ENCODE measurements around the gene SIM1. TPM values are rescaled to one million over a fixed set of nuclear protein-coding genes. Genes with fewer than 3 reads are reported as not detected.

SIM1 gene
- total RNA-seq, 1 experiment from 2014 or later = 0.13 TPM

GRCh38 chr6:100382031-100382430 lies 82.7 kb downstream of the SIM1 start:
- no peak for TF ChIP-seq EZH2 (IDR thresholded peaks at IDR 0.05; ENCODE audit: low read depth)
- no peak for TF ChIP-seq CTCF (conservative IDR thresholded peaks at IDR 0.05)
- H3K4me3 ChIP-seq = no peak overlapping the region
- no peaks in the 10 kb centered on the region for H3K36me3 ChIP-seq (ENCODE audit: low read depth)
- BruUV-seq (replicated peaks) = no TSS peak
- H3K27ac ChIP-seq = no peak overlapping the region
- POLR2A ChIA-PET (ENCODE audit: unreplicated experiment) = no interaction called here
- intact Hi-C loops (cut with micrococcal nuclease; ENCODE audit: unreplicated experiment) = no loop called here
- no peaks in the 10 kb centered on the region for H3K9me2 ChIP-seq (ENCODE audit: insufficient read depth)
- no peaks in the 10 kb centered on the region for H3K79me2 ChIP-seq (ENCODE audit: low read depth)
- H3K27me3 ChIP-seq (ENCODE audit: insufficient read depth, low read depth) = no peaks in the 10 kb centered on the region
- H2AFZ ChIP-seq = no peak overlapping the region
- no peak for DNase-seq
- CTCF ChIA-PET = no interaction called here
- no peaks in the 10 kb centered on the region; the same call in 1 of the 2 replicates for H3F3A ChIP-seq (ENCODE audit: insufficient read depth, low read depth)
- no peaks in the 10 kb centered on the region for H4K20me1 ChIP-seq (ENCODE audit: insufficient read depth)
- H3K4me2 ChIP-seq = no peak overlapping the region
- H3K4me1 ChIP-seq (replicated peaks; ENCODE audit: insufficient read depth) = no peaks in the 10 kb centered on the region
- H3K9me3 ChIP-seq (ENCODE audit: insufficient read depth, low read depth) = no peaks in the 10 kb centered on the region

- H3K9me3 ChIP-seq (ENCODE audit: insufficient read depth, low read depth) = no peaks in the 10 kb centered on the region
- no peak overlapping the region for H3K4me2 ChIP-seq
- H3K4me3 ChIP-seq = no peak overlapping the region
- no peaks in the 10 kb centered on the region for H3K79me2 ChIP-seq (ENCODE audit: low read depth)
- no peaks in the 10 kb centered on the region for H3K27me3 ChIP-seq (ENCODE audit: insufficient read depth, low read depth)
- no peak for DNase-seq
- no peaks in the 10 kb centered on the region for H3K4me1 ChIP-seq (replicated peaks; ENCODE audit: insufficient read depth)
- H3K9me2 ChIP-seq (ENCODE audit: insufficient read depth) = no peaks in the 10 kb centered on the region
- ChIA-PET POLR2A (ENCODE audit: unreplicated experiment) (interaction anchor here (0.5 kb wide), 1 partner anchor 35 kb away, joined by 35 read pairs; no protein-coding TSS in a partner anchor), CTCF (no interaction called here)
- H3K36me3 ChIP-seq (ENCODE audit: low read depth) = no peaks in the 10 kb centered on the region
- BruUV-seq (replicated peaks) = no TSS peak
- intact Hi-C loops (cut with micrococcal nuclease; ENCODE audit: unreplicated experiment) = no loop called here
- H3K27ac ChIP-seq = no peak overlapping the region
- TF ChIP-seq CTCF (conservative IDR thresholded peaks at IDR 0.05) (no peak), EZH2 (IDR thresholded peaks at IDR 0.05; ENCODE audit: low read depth) (no peak)
- no peak overlapping the region; the same call in 1 of the 2 replicates for H2AFZ ChIP-seq
- no peaks in the 10 kb centered on the region; the same call in 1 of the 2 replicates for H3F3A ChIP-seq (ENCODE audit: insufficient read depth, low read depth)
- H4K20me1 ChIP-seq (ENCODE audit: insufficient read depth) = no peaks in the 10 kb centered on the region
Observed at GRCh38 chr6:100381111-100381510, 83.6 kb downstream of the SIM1 start.

GRCh38 chr6:100379386-100379785 lies 85.3 kb downstream of the SIM1 start:
- H3F3A ChIP-seq (ENCODE audit: insufficient read depth, low read depth) = no peaks in the 10 kb centered on the region; the same call in 1 of the 2 replicates
- intact Hi-C loops (cut with micrococcal nuclease; ENCODE audit: unreplicated experiment) = no loop called here
- ChIA-PET POLR2A (ENCODE audit: unreplicated experiment) (no interaction called here), CTCF (no interaction called here)
- no peaks in the 10 kb centered on the region for H3K4me1 ChIP-seq (replicated peaks; ENCODE audit: insufficient read depth)
- no peak for DNase-seq
- H3K27ac ChIP-seq = no peak overlapping the region
- no peak for TF ChIP-seq EZH2 (IDR thresholded peaks at IDR 0.05; ENCODE audit: low read depth)
- no peaks in the 10 kb centered on the region for H3K27me3 ChIP-seq (ENCODE audit: insufficient read depth, low read depth)
- no peaks in the 10 kb centered on the region for H4K20me1 ChIP-seq (ENCODE audit: insufficient read depth)
- H3K36me3 ChIP-seq (ENCODE audit: low read depth) = no peaks in the 10 kb centered on the region
- no peaks in the 10 kb centered on the region for H3K79me2 ChIP-seq (ENCODE audit: low read depth)
- no peaks in the 10 kb centered on the region for H3K9me2 ChIP-seq (ENCODE audit: insufficient read depth)
- 0 out of 2 replicates have a peak overlapping the region, but pooled peaks have one; percentile 8 for H2AFZ ChIP-seq
- no peaks in the 10 kb centered on the region for H3K9me3 ChIP-seq (ENCODE audit: insufficient read depth, low read depth)
- H3K4me2 ChIP-seq = no peak overlapping the region
- no TSS peak for BruUV-seq (replicated peaks)
- no peak overlapping the region for H3K4me3 ChIP-seq

- H3K4me2 ChIP-seq = no peak overlapping the region
- DNase-seq = no peak
- no peaks in the 10 kb centered on the region for H4K20me1 ChIP-seq (ENCODE audit: insufficient read depth)
- no peak overlapping the region for H2AFZ ChIP-seq
- H3K4me3 ChIP-seq = no peak overlapping the region
- ChIA-PET CTCF (no interaction called here), POLR2A (ENCODE audit: unreplicated experiment) (no interaction called here)
- H3K4me1 ChIP-seq (replicated peaks; ENCODE audit: insufficient read depth) = no peaks in the 10 kb centered on the region
- intact Hi-C loops (cut with micrococcal nuclease; ENCODE audit: unreplicated experiment) = no loop called here
- no peaks in the 10 kb centered on the region for H3F3A ChIP-seq (ENCODE audit: insufficient read depth, low read depth)
- no peaks in the 10 kb centered on the region for H3K79me2 ChIP-seq (ENCODE audit: low read depth)
- no peaks in the 10 kb centered on the region for H3K27me3 ChIP-seq (ENCODE audit: insufficient read depth, low read depth)
- no peak overlapping the region for H3K27ac ChIP-seq
- H3K36me3 ChIP-seq (ENCODE audit: low read depth) = no peaks in the 10 kb centered on the region
- no TSS peak for BruUV-seq (replicated peaks)
- H3K9me3 ChIP-seq (ENCODE audit: insufficient read depth, low read depth) = no peaks in the 10 kb centered on the region
- TF ChIP-seq EZH2 (IDR thresholded peaks at IDR 0.05; ENCODE audit: low read depth) (no peak), CTCF (conservative IDR thresholded peaks at IDR 0.05) (no peak)
- no peaks in the 10 kb centered on the region for H3K9me2 ChIP-seq (ENCODE audit: insufficient read depth)
Observed at GRCh38 chr6:100378576-100378975, 86.1 kb downstream of the SIM1 start.
